HL-60 (cell line): ENCODE data around the gene CDK19.

ENCODE experiments used
- CTCF ChIP-seq: IDR thresholded peaks from one replicate; pipeline ENCODE4 v1.5.1; 2011; ENCODE audit warnings: low read length, control low read depth, inconsistent platforms; ENCODE audit not compliant: insufficient read depth
- GABPA ChIP-seq: IDR thresholded peaks from 2 replicates; pipeline ENCODE4 v1.6.1; 2012; ENCODE audit warnings: low read depth
- POLR2AphosphoS5 ChIP-seq: IDR thresholded peaks from 2 replicates; pipeline ENCODE4 v1.6.1; 2012; ENCODE audit warnings: low read depth
- REST ChIP-seq: IDR thresholded peaks from 2 replicates; pipeline ENCODE4 v1.6.1; 2012; ENCODE audit warnings: low read depth; ENCODE audit not compliant: insufficient replicate concordance
- SPI1 ChIP-seq: IDR thresholded peaks from 2 replicates; pipeline ENCODE4 v1.6.1; 2012; ENCODE audit warnings: low read depth, mild to moderate bottlenecking, borderline replicate concordance

- TF ChIP-seq CTCF: no peak
- no peak for TF ChIP-seq GABPA
- no peak for TF ChIP-seq REST
- no peak for TF ChIP-seq POLR2AphosphoS5
- TF ChIP-seq SPI1: no peak
Measured at GRCh38 chr6:110723017-110723416, 92.3 kb downstream of the CDK19 start.
